Right atrium auricular region (tissue), 2 donors: Measurements from ENCODE around the gene TMEM52. TPM values are rescaled to one million over a fixed set of nuclear protein-coding genes. Genes with fewer than 3 reads are reported as not detected.

ENCODE experiments used
- DNase-seq: peaks from one replicate; pipeline ENCODE4 v3.0.0-alpha.2; 2019; ENCODE audit warnings: low spot score
- H3K27ac ChIP-seq, 2 donors: fragments of 200-600 bp; sonication (generic); 1 replicate in 1 of 2; 2 replicates in 1 of 2; pipeline ENCODE4 v1.5.1; 2016 to 2019
- H3K27me3 ChIP-seq, 2 donors: fragments of 200-600 bp; sonication (generic); one replicate each; pipeline versions ENCODE4 v1.5.1 to v1.6.0; 2017 to 2019
- H3K36me3 ChIP-seq: fragments of 200-600 bp; sonication (generic); one replicate; pipeline ENCODE4 v1.5.1; 2016
- H3K4me1 ChIP-seq, 2 donors: fragments of 200-600 bp; sonication (generic); one replicate each; pipeline versions ENCODE4 v1.5.1 to v1.6.0; 2017 to 2019
- H3K4me3 ChIP-seq, 2 donors: fragments of 200-600 bp; sonication (generic); 1 replicate in 1 of 2; 2 replicates in 1 of 2; pipeline ENCODE4 v1.5.1; 2017 to 2019; ENCODE audit warnings: mild to moderate bottlenecking in 1 of 2, moderate library complexity in 1 of 2
- H3K9me3 ChIP-seq, 2 donors: fragments of 200-600 bp; sonication (generic); one replicate each; pipeline ENCODE4 v1.5.1; 2019
- CTCF ChIP-seq, 2 donors: fragments of 200-600 bp; sonication (generic); IDR thresholded peaks; one replicate each; pipeline ENCODE4 v1.5.1; 2019; ENCODE audit warnings: antibody characterized with exemption in 2 of 2
- total RNA-seq, 2 donors: library from RNA; depleted of rRNA; stranded (reverse); fragments of >200 nt; gene quantifications; one replicate each; pipeline ENCODE4 v1.1.0, GENCODE V29; 2016

TMEM52 gene
- total RNA-seq, 2 donors from 2014 or later, result 0.51 to 1.8 TPM

GRCh38 chr1:1926886-1927660 lies 8.0 kb upstream of the TMEM52 start:
- no peaks in the 10 kb centered on the region for H3K27me3 ChIP-seq
- TF ChIP-seq CTCF (IDR thresholded peaks at IDR 0.05), result no peak
- peaks cover 0 to 17% of the 10 kb centered on the region in 2 donors for H3K4me1 ChIP-seq
- H3K36me3 ChIP-seq, result no peaks in the 10 kb centered on the region
- no peak overlapping the region for H3K27ac ChIP-seq
- H3K9me3 ChIP-seq, result no peaks in the 10 kb centered on the region
- H3K4me3 ChIP-seq, result no peak overlapping the region
- no peak for DNase-seq

DNA sequence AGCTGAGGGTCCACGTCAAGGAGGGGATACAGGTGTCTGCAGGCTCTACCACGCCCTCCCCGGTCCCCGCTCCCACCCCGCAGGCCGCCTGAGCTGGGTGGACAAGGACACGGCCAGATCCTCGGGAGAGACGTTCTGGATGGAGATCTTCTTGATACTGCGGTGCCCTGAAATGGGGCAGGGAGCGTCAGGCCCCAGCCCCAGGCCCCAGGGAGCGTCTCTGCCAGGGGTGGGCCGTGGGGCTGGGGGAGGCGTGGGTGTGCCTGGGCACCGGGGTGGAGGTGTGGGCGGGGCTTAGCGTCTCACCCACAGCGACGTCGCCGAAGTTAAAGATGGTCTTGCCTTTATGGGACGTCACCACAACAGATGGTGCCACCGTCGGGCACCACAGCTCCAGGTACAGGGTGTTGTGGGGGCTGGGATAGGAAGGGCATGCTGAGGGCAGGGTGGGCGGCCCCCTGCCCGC lies 7.3 kb upstream of the TMEM52 start:
- Histone ChIP-seq H3K27ac (no peak overlapping the region), H3K9me3 (no peaks in the 10 kb centered on the region), H3K36me3 (no peaks in the 10 kb centered on the region), H3K27me3 (no peaks in the 10 kb centered on the region), H3K4me3 (no peak overlapping the region), H3K4me1 (peaks cover 0 to 17% of the 10 kb centered on the region in 2 donors)
- no peak for DNase-seq
- TF ChIP-seq CTCF (IDR thresholded peaks at IDR 0.05), result no peak

GRCh38 chr1:1925437-1926345 lies 6.6 kb upstream of the TMEM52 start:
- H3K36me3 ChIP-seq, result no peaks in the 10 kb centered on the region
- DNase-seq, result no peak
- H3K4me3 ChIP-seq, result no peak overlapping the region
- H3K27me3 ChIP-seq, result no peaks in the 10 kb centered on the region
- H3K27ac ChIP-seq, result no peak overlapping the region
- peaks cover 0 to 17% of the 10 kb centered on the region in 2 donors for H3K4me1 ChIP-seq
- H3K9me3 ChIP-seq, result no peaks in the 10 kb centered on the region
- TF ChIP-seq CTCF (IDR thresholded peaks at IDR 0.05), result no peak

DNA sequence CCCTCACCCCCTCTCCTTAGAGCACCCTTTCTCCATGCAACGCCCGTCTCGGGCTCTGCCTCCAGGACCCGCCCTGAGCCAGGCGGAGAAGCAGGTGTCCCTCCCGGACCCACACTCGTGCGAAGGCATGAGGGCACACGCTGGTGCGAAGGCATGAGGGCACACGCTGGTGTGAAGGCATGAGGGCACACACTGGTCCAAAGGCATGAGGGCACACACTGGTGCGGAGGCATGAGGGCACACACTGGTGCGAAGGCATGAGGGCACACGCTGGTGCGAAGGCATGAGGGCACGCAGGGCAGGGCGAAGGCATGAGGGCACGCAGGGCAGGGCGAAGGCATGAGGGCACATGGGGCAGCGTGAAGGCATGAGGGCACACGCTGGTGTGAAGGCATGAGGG lies 5.8 kb upstream of the TMEM52 start:
- Histone ChIP-seq H3K36me3 (no peaks in the 10 kb centered on the region), H3K27me3 (no peaks in the 10 kb centered on the region), H3K4me1 (peaks cover 0 to 19% of the 10 kb centered on the region in 2 donors), H3K4me3 (no peak overlapping the region), H3K27ac (no peak overlapping the region), H3K9me3 (no peaks in the 10 kb centered on the region)
- TF ChIP-seq CTCF (IDR thresholded peaks at IDR 0.05), result no peak
- no peak for DNase-seq

GRCh38 chr1:1924386-1924785 lies 5.3 kb upstream of the TMEM52 start:
- Histone ChIP-seq H3K9me3 (no peaks in the 10 kb centered on the region), H3K27ac (no peak overlapping the region), H3K4me1 (peaks cover 0 to 23% of the 10 kb centered on the region in 2 donors), H3K4me3 (no peak overlapping the region), H3K27me3 (no peaks in the 10 kb centered on the region), H3K36me3 (no peaks in the 10 kb centered on the region)
- no peak for TF ChIP-seq CTCF (IDR thresholded peaks at IDR 0.05)
- no peak for DNase-seq
